ENCODE data around the gene AMIGO1.
A peak's percentile ranks its signal among the peaks of the same experiment; 100 is the strongest.

The AMIGO1 gene

GRCh38 chr1:109502364-109502851 lies 7.1 kb downstream of the AMIGO1 start:
- no peak for DNase-seq (ENCODE audit: low spot score)

DNA sequence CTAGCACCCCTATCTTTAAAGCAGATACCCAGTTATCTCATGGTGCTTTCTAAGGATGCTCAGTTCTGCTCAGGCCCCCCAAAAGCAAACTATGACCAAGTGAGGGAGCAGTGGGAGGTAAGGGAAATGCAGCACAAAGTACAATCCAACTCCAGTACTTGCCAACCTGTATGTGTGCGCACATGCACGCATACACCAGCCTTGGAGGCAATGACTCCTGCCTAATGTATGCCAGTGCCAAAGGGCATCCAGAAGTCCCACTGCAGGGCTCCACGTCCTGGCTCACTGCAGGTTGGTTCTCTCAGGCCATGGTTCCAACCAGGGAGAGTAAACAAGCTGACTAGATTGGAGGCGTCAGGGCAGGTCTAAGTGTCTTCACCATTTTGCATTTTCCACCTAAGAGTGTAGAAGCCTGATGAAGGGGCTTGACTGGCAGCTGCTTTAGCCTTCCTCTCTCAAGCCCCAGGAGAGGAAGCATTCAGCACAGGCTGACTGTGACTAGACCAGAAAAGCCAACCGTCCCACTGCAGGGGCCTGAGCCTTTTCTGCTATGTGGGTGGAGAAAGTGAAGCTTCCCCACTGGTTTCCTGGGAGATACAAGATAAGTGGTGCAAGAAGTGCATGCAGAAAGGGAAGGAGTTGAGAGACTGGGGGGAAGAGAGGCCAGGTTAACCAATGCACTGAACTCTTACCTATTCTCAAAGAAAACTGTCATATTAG lies 7.7 kb downstream of the AMIGO1 start:
- DNase-seq (ENCODE audit: low spot score) = no peak

DNA sequence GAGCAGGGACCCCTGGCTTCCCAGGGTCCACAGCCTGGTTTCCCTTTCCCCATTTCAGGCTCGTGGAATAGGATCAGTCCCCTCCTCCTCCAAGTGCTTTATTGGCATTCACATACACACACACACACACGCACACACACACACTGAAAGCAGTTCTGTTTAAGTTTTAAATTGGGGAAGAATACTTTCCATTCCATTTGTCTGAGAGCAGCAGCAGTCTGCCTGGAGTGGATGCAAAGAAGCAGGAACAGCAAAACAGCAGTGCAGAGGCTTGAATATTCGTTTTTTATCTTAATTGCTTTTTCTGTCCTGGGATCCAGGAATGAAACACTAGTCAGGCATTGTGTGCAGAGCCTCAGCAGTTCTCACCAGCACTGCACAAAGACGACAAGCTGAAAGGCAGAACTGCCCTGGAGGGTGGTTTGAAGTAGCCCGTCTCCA lies 8.6 kb downstream of the AMIGO1 start:
- DNase-seq (ENCODE audit: low spot score) = no peak

DNA sequence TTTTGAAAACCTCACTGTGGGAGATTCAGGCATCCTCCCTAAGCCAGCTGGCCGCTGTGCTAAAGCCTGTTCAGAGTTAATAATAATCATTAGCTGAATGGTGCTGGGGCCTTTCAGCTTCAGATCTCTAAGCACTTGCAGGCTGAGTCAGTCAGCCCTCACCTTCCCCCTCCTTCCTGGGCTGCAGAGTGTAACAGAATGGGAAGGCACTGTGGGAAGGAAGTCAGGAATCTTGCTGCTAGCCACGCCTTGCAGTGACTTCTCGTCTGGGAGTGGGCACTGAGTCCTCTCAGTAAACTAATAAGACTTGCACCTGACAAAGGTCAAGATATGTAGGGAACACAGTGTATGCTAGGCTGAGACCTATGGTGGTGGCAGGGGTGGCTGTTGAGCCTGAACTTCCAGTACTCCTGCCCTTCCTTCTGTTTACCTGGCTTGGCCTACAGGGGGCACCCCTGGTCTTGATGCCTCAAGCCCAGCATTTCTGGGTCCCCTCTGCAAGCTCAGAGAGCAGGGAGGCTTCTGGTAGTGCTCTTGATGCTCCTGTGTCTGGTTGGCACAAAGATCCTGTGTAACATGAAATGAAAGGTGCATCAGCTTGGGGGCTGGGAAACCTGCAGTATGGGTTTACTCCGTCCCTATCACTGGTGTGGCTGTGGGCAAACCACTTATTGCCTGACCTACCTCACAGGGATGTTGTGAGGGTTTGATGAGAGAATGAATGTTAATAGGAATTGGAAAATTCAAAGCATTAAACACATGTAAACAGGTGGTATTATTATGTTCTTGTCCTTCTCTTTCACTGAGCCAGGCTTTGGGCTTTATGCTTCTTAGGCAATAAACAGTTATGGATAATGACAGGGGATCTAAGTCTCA lies 9.6 kb downstream of the AMIGO1 start:
- DNase-seq (ENCODE audit: low spot score) = peak; percentile 34

DNA sequence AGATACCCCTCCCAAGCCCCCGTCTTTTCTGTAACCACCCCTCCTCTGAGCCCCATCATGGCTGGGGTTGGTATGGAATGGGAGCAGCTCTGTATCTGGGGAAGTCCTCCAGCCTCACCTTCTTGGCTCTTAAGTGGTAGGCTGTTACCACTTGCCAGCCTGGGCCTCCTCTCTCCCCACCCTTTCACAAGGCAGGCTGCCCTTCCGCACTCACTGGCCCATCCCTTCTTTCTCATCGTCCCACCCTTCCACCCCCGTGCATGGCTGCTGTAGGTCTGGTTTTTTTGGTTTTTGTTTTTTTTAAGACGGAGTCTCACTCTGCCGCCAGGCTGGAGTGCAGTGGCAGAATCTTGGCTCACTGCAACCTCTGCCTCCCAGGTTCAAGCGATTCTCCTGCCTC lies 10.4 kb downstream of the AMIGO1 start:
- DNase-seq (ENCODE audit: low spot score) = no peak

- DNase-seq (ENCODE audit: low spot score) = no peak
Observed at GRCh38 chr1:109498161-109498801, 11.2 kb downstream of the AMIGO1 start.

- DNase-seq (ENCODE audit: low spot score) = no peak
Observed at GRCh38 chr1:109497449-109498160, 11.9 kb downstream of the AMIGO1 start.

- no peak for DNase-seq (ENCODE audit: low spot score)
Observed at GRCh38 chr1:109495738-109496137, 13.8 kb downstream of the AMIGO1 start.

GRCh38 chr1:109493805-109494539 lies 15.6 kb downstream of the AMIGO1 start, which contains the start of gene CYB561D1:
Gene CYB561D1, plus strand, starts transcription at chr1:109494094. Its CDS starts 46 bp downstream, at chr1:109494140.
- DNase-seq (ENCODE audit: low spot score) = peak; percentile 81

GRCh38 chr1:109493227-109493626 lies 16.3 kb downstream of the AMIGO1 start:
- DNase-seq (ENCODE audit: low spot score) = no peak

DNA sequence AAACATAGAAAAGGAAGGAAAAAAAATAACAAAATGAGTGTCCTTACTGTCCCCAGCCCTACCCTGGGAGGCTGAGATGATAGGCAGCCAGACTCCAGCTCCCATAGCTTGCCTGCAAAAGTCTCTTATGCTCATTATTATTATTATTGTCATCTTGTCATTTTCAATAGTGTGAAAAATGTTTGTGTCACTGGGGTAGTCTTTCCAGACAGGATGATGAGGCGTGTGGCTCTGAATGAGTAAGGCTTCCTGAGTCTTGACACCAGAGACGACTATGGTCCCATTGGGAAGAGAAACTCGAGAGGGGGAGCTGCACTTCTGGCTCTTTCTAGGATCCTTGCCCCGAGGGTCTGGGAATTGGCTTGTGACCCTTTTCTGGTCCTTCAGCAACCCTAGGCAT lies 16.7 kb downstream of the AMIGO1 start:
- no peak for DNase-seq (ENCODE audit: low spot score)

DNA sequence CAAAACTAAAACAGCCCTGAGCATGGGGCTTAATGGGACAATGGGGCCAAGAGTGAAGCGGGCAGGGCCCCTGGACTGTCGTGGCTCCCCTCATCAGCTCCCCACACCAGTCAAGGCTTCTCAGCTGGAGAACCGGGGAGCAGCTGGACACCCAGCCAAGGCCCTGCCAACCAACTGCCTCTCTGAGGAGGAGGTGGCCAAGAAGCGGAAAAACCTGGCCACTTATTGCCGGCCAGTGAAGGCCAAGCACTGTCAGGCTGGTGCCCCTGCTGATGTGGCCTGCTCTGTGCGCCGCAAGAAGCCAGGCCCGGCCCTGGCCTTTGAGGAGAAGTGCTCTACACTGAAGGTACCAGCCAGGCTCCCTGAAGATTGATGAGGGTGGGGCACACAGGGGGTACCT lies 18.2 kb downstream of the AMIGO1 start:
- DNase-seq (ENCODE audit: low spot score) = no peak

- DNase-seq (ENCODE audit: low spot score) = no peak
Observed at GRCh38 chr1:109490934-109491302, 18.6 kb downstream of the AMIGO1 start.

DNA sequence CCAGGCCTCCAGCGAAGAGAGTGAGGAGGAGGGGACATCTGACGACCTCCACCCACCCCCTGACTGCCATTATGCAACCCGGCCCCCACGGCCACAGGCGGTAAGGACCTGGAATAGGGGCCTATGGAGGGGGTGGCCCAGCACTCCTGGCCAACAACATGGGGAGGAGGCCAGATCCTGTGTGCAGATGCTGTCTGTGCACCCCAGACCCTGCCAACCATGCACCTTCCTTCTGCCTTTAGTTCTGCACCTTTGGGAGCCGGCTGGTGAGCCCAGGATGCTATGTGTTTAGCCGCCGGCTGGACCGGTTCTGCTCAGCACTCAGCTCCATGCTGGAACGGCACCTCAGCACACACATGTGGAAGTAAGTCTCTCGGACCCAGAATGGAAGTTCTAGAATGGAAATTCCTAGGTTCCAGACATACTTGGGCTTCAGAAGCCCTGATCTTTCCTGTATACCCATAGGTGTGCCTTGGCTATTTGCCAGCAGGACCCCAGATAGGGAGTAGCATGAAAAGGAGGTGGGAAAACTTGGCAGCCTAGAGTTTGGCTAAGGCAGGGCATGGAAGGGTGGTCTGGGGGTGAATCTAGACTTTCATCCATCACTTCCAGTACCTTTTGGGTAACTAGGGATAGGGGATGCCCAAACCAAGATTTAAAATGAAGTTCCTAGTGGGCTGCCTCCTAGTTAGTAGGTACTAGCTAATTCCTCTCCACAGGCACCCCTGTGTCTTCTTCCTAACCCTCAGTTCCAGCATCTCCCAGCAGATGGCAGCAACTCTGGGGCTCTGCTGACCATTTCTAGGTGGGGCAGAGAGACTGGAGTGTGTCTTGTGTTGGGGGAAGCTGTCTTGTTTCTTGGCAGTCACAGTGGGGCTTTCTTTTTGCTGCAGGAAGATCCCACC lies 19.2 kb downstream of the AMIGO1 start:
- peak; percentile 38 for DNase-seq (ENCODE audit: low spot score)

DNA sequence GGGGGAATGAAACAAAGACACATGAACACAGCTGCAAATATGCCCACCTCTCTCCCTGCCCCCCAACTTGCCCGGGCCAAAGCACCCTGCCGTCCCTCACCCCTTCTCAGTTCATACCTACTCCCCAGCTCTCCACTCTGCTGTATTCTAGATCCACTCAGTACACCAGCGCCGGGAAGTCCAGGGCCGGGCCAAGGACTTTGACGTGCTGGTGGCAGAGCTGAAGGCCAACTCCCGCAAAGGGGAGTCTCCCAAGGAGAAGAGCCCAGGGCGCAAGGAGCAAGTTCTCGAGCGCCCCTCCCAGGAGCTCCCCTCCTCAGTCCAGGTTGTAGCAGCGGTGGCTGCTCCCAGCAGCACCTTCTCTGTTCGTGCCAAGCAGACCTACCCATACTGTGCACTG lies 20.8 kb downstream of the AMIGO1 start:
- no peak for DNase-seq (ENCODE audit: low spot score)

DNA sequence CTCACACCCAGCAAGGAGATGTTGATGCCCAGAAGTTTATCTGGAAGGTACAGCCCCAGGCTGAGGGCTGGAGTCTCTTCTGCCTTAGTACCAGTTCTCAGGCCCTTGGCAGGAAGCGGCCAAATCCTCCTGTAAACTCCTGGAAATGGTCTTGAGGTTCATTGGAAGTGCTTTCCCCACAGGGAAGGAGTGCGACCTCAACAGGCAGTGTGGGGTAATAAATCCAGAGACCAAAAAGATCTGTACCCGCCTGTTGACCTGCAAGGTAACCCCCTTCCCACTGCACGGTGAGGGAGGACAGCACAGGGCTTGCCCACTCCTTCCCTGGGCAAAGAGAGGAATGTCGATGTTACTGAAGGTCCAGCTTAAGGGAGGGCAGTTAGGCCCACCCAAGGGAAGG lies 21.3 kb downstream of the AMIGO1 start:
- no peak for DNase-seq (ENCODE audit: low spot score)

DNA sequence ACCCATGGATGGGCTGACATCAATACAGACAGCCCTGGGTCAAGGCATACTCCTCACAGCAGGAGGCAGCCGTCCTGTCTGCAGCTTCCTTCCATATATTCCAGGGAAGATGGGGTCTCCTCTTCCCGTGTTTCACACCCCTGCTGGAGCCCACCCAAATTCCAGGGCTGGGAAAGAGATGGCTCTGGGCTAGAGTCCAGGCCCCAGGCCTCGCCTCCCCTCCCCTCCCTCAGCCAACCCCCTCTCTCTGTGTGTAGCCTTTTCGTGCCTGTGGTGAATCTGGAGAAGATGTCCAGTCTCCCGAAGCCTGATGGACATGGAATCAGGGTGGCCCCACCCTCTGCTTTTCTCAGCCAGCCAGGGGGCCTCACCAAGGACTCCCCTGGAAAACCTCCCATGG lies 22.3 kb downstream of the AMIGO1 start:
- no peak for DNase-seq (ENCODE audit: low spot score)

GRCh38 chr1:109485001-109485400 lies 24.5 kb downstream of the AMIGO1 start:
- no peak for DNase-seq (ENCODE audit: low spot score)

DNA sequence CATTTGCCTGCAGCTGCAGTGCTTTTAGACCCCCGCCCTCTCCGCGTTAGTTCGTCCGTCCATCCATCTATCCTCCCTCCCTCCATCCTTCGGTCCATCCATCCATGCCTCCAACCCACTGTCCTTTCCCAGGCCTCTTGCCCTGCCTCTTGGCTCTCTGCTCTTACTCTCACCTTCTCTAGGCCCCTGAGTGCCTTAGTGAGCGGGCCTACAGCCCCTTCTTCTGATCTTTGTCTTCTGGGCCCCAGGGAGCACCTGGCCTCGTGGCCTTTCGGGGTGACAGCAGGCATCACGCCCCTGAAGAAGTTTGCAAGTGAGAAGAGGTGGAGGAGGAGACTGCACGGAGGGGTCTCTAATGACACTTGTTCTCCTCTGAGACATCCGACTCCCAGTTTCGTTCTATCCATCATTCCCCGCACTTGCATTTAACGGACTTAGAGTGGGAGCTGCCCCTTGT lies 25.0 kb downstream of the AMIGO1 start:
- DNase-seq (ENCODE audit: low spot score) = no peak
